ENCODE results near the gene MAN1A1.

The MAN1A1 gene

GRCh38 chr6:119346450-119346849, 3.1 kb downstream of the MAN1A1 start:
- no peak for DNase-seq (ENCODE audit: low read depth in 2 of 2)

GRCh38 chr6:119345114-119345513, 4.4 kb downstream of the MAN1A1 start:
- no peak for DNase-seq (ENCODE audit: low read depth in 2 of 2)

GRCh38 chr6:119344306-119344705, 5.3 kb downstream of the MAN1A1 start:
- no peak for DNase-seq (ENCODE audit: low read depth in 2 of 2)

GRCh38 chr6:119343573-119344146, 5.9 kb downstream of the MAN1A1 start:
- DNase-seq (ENCODE audit: low read depth in 2 of 2): no peak

GRCh38 chr6:119343167-119343566, 6.4 kb downstream of the MAN1A1 start:
- DNase-seq (ENCODE audit: low read depth in 2 of 2): no peak

- DNase-seq (ENCODE audit: low read depth in 2 of 2): no peak
These were observed 7.1 kb downstream of the MAN1A1 start for GRCh38 chr6:119342430-119342829.

GRCh38 chr6:119340796-119341487, 8.6 kb downstream of the MAN1A1 start:
- DNase-seq (ENCODE audit: low read depth in 2 of 2): no peak

GRCh38 chr6:119339941-119340456, 9.6 kb downstream of the MAN1A1 start:
- DNase-seq (ENCODE audit: low read depth in 2 of 2): no peak

- no peak for DNase-seq (ENCODE audit: low read depth in 2 of 2)
These were observed 11.8 kb downstream of the MAN1A1 start for GRCh38 chr6:119337762-119338161.

- no peak for DNase-seq (ENCODE audit: low read depth in 2 of 2)
These were observed 12.3 kb downstream of the MAN1A1 start for GRCh38 chr6:119337252-119337651.

GRCh38 chr6:119334535-119335264, 14.9 kb downstream of the MAN1A1 start:
- DNase-seq (ENCODE audit: low read depth in 2 of 2): no peak

- DNase-seq (ENCODE audit: low read depth in 2 of 2): no peak
These were observed 15.8 kb downstream of the MAN1A1 start for GRCh38 chr6:119333707-119334295.

GRCh38 chr6:119333063-119333609, 16.4 kb downstream of the MAN1A1 start:
- no peak for DNase-seq (ENCODE audit: low read depth in 2 of 2)

- DNase-seq (ENCODE audit: low read depth in 2 of 2): no peak
These were observed 17.8 kb downstream of the MAN1A1 start for GRCh38 chr6:119331663-119332286.

- no peak for DNase-seq (ENCODE audit: low read depth in 2 of 2)
These were observed 18.9 kb downstream of the MAN1A1 start for GRCh38 chr6:119330520-119331113.

GRCh38 chr6:119329794-119330180, 19.8 kb downstream of the MAN1A1 start:
- DNase-seq (ENCODE audit: low read depth in 2 of 2): no peak

GRCh38 chr6:119328892-119329793, 20.4 kb downstream of the MAN1A1 start:
- no peak for DNase-seq (ENCODE audit: low read depth in 2 of 2)

- no peak for DNase-seq (ENCODE audit: low read depth in 2 of 2)
These were observed 21.3 kb downstream of the MAN1A1 start for GRCh38 chr6:119328254-119328653.

GRCh38 chr6:119327810-119328209, 21.8 kb downstream of the MAN1A1 start:
- DNase-seq (ENCODE audit: low read depth in 2 of 2): no peak

- no peak for DNase-seq (ENCODE audit: low read depth in 2 of 2)
These were observed 23.1 kb downstream of the MAN1A1 start for GRCh38 chr6:119326291-119327005.

Measured in stimulated activated CD8-positive, alpha-beta memory T cell treated with anti-CD3 and anti-CD28 coated beads, Interleukin-15, amount 100 ng/mL, for 48 hours (primary cell).